ENCODE measurements around the gene PPIP5K1. TPM values are rescaled to one million over a fixed set of nuclear protein-coding genes. Genes with fewer than 3 reads are reported as not detected.

PPIP5K1 gene
- total and polyA plus RNA-seq, 8 donors, result 4.0 to 160 (median 49.2) TPM

DNA sequence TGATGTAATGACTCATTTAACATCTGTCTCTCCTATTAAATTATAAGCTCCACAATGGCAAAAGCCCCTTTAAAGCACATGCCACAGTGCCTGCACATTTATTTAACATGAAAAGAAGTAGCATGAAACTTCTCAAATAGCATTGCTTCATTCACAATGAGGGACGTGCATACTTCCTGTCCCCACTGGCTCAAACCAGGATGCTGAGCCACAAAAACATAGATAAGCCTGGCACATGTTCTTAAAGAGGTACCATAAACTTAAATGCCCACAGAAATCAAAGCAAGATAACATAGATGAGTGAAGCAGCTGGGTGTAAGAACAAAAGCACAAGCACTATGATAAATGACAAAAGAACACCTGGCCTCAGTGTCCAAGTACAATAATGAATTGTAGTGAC lies 100.8 kb downstream of the PPIP5K1 start:
- H3K27ac ChIP-seq, result no peak overlapping the region
- DNase-seq, result peak in 1 of 2 donors; percentile 57
- WGBS, 5 donors, result 0 to 12% (median 4%) methylated on average over 1 of the region's 1 CpG
- H3K9me3 ChIP-seq, result no peaks in the 10 kb centered on the region
- TF ChIP-seq POLR2A (IDR thresholded peaks at IDR 0.05), result no peak
- TF ChIP-seq EP300 (IDR thresholded peaks at IDR 0.05), result no peak
- no peak for TF ChIP-seq POLR2AphosphoS5 (IDR thresholded peaks at IDR 0.05)
- TF ChIP-seq, protein P1, sequence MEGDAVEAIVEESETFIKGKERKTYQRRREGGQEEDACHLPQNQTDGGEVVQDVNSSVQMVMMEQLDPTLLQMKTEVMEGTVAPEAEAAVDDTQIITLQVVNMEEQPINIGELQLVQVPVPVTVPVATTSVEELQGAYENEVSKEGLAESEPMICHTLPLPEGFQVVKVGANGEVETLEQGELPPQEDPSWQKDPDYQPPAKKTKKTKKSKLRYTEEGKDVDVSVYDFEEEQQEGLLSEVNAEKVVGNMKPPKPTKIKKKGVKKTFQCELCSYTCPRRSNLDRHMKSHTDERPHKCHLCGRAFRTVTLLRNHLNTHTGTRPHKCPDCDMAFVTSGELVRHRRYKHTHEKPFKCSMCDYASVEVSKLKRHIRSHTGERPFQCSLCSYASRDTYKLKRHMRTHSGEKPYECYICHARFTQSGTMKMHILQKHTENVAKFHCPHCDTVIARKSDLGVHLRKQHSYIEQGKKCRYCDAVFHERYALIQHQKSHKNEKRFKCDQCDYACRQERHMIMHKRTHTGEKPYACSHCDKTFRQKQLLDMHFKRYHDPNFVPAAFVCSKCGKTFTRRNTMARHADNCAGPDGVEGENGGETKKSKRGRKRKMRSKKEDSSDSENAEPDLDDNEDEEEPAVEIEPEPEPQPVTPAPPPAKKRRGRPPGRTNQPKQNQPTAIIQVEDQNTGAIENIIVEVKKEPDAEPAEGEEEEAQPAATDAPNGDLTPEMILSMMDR (IDR thresholded peaks at IDR 0.05), result no peak
- intact Hi-C loops (cut with DNase I; ENCODE audit: low total_unique reads), result no loop called here
- no peak overlapping the region for H3K4me3 ChIP-seq
- no peaks in the 10 kb centered on the region for H3K27me3 ChIP-seq
- H3K36me3 ChIP-seq, result peaks cover 9 to 56% (median 47%) of the 10 kb centered on the region in 4 donors
- peaks cover 5 to 45% (median 27%) of the 10 kb centered on the region in 4 donors for H3K4me1 ChIP-seq

DNA sequence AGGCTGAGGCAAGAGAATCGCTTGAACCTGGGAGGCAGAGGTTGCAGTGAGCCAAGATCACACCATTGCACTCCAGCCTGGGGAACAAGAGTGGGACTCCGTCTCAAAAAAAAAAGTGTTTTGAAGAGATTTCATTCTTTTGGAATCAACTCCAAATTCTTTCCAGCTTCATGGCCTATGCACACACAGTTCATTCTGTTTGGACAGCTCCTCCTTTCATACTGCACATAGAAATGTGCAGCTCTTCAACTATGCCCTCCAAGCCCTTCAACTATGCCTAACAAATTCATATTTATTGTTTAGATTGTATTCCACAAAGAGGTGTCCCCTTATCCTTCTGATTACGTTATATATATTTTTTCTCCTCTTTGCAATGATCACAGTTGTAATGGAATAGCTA lies 101.2 kb downstream of the PPIP5K1 start:
- no peak for DNase-seq
- no peak overlapping the region for H3K4me3 ChIP-seq

DNA sequence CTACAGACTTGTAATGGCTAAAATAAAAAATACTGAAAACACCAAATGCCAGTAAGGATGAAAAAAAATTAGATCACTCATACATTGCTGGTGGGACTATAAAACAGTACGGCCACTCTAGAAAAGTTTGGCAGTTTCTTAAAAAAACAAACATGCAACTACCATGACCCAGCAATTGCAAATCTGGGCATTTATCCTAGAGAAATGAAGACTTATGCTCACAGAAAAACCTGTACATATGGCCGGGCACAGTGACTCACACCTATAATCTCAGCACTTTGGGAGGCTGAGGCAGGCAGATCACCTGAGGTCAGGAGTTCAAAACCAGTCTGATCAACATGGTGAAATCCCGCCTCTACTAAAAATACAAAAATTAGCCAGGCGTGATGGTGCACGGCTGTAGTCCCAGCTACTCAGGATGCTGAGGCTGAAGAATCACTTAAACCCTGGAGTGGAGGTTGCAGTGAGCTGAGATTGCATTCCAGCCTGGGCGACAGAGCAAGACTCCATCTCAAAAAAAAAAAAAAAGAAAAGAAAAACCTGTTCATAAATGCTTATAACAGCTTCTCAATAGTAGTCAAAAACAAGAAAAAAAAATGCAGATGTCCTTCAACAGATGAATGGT lies 102.6 kb downstream of the PPIP5K1 start:
- Histone ChIP-seq H3K27me3 (no peaks in the 10 kb centered on the region), H3K4me3 (no peak overlapping the region), H3K36me3 (peaks cover 9 to 61% (median 52%) of the 10 kb centered on the region in 4 donors), H3K27ac (no peak overlapping the region), H3K9me3 (no peaks in the 10 kb centered on the region), H3K4me1 (peaks cover 4 to 43% (median 23%) of the 10 kb centered on the region in 4 donors)
- intact Hi-C loops (cut with DNase I; ENCODE audit: low total_unique reads), result no loop called here
- no peak for TF ChIP-seq POLR2A (IDR thresholded peaks at IDR 0.05)
- TF ChIP-seq EP300 (IDR thresholded peaks at IDR 0.05), result no peak
- TF ChIP-seq POLR2AphosphoS5 (IDR thresholded peaks at IDR 0.05), result no peak
- TF ChIP-seq, protein P1 (IDR thresholded peaks at IDR 0.05), result no peak
- DNase-seq, result no peak
- WGBS, 5 donors, result 86 to 93% (median 91%) methylated on average over 6 of the region's 6 CpGs

More for the DNA sequence above, 101.2 kb downstream of the PPIP5K1 start:
- H3K36me3 ChIP-seq, result peaks cover 9 to 56% (median 47%) of the 10 kb centered on the region in 4 donors
- no peaks in the 10 kb centered on the region for H3K9me3 ChIP-seq
- no peak overlapping the region for H3K27ac ChIP-seq
- 78 to 88% (median 82%) methylated on average over 3 of the region's 3 CpGs for WGBS, 5 donors
- intact Hi-C loops (cut with DNase I; ENCODE audit: low total_unique reads), result no loop called here
- no peaks in the 10 kb centered on the region for H3K27me3 ChIP-seq
- no peak for TF ChIP-seq EP300 (IDR thresholded peaks at IDR 0.05)
- TF ChIP-seq, protein P1 (IDR thresholded peaks at IDR 0.05), result no peak
- TF ChIP-seq POLR2AphosphoS5 (IDR thresholded peaks at IDR 0.05), result no peak
- no peak for TF ChIP-seq POLR2A (IDR thresholded peaks at IDR 0.05)
- H3K4me1 ChIP-seq, result peaks cover 5 to 46% (median 26%) of the 10 kb centered on the region in 4 donors

DNA sequence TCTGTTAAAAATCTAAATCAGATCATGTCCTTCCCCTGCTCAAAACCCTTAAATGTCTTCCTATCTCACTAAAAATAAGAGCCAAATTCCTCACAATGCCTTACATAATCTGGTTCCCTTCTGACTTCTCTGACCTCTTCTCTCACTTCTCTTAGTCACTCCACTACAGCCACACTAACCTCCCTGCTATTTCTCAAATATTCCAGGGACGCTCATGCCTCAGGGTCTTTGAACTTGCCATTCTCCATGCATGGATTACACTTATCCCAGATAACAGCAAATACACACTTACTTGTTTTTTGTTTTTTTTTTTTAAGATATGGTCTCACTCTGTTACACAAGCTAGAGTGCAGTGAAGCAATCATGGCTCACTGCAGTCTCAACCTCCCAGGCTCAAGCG lies 105.6 kb downstream of the PPIP5K1 start:
- no peak overlapping the region for H3K4me3 ChIP-seq
- H3K4me1 ChIP-seq, result peaks cover 0 to 20% (median 7%) of the 10 kb centered on the region in 4 donors
- TF ChIP-seq EP300 (IDR thresholded peaks at IDR 0.05) (no peak), POLR2A (IDR thresholded peaks at IDR 0.05) (no peak), POLR2AphosphoS5 (IDR thresholded peaks at IDR 0.05) (no peak)
- TF ChIP-seq, protein P1 (IDR thresholded peaks at IDR 0.05), result no peak
- peaks cover 14 to 73% (median 63%) of the 10 kb centered on the region in 4 donors for H3K36me3 ChIP-seq
- no peak overlapping the region for H3K27ac ChIP-seq
- DNase-seq, result no peak
- 91 to 98% (median 97%) methylated on average over 2 of the region's 2 CpGs for WGBS, 5 donors
- H3K9me3 ChIP-seq, result no peaks in the 10 kb centered on the region
- intact Hi-C loops (cut with DNase I; ENCODE audit: low total_unique reads), result no loop called here
- no peaks in the 10 kb centered on the region for H3K27me3 ChIP-seq

Small RNA genes lying within 50 kb of the gene (small RNA-seq; reads per million reads assigned to genes)
- gene RNU6-554P (0 reads per million in 4 donors), gene RNU6-610P (0 reads per million in 4 donors)

Other genes starting within 250 kb of the PPIP5K1 start
- gene ZSCAN29, start 219.2 kb downstream of the PPIP5K1 start, total RNA-seq, result 10 to 100 TPM in 4 of 5 donors, 1 to 10 TPM in 1; 8.5 to 45.5 (median 36.7) TPM
- gene ZSCAN29, start 219.2 kb downstream of the PPIP5K1 start, polyA plus RNA-seq, result 1 to 10 TPM; 4.5 to 7.8 (median 6.1) TPM
- gene TUBGCP4, start 219.1 kb downstream of the PPIP5K1 start, total RNA-seq, result 10 to 100 TPM in 4 of 5 donors, 1 to 10 TPM in 1; 4.1 to 50.4 (median 19.5) TPM
- 1 to 10 TPM; 2.6 to 4.9 (median 4.0) TPM for gene TUBGCP4, start 219.1 kb downstream of the PPIP5K1 start, polyA plus RNA-seq
- gene TP53BP1, start 97.1 kb downstream of the PPIP5K1 start, total RNA-seq, result 10 to 100 TPM; 11.1 to 85.7 (median 26.7) TPM
- 1 to 10 TPM; 3.3 to 9.0 (median 3.8) TPM for gene TP53BP1, start 97.1 kb downstream of the PPIP5K1 start, polyA plus RNA-seq
- gene MAP1A, start 72.6 kb downstream of the PPIP5K1 start, total RNA-seq, result 10 to 100 TPM in 1 of 5 donors, 1 to 10 TPM in 4; 4.8 to 10.1 (median 5.9) TPM
- gene MAP1A, start 72.6 kb downstream of the PPIP5K1 start, polyA plus RNA-seq, result 1 to 10 TPM in 2 of 3 donors, under 1 TPM in 1; 0.61 to 2.2 (median 1.4) TPM
- gene CKMT1B, start 3.8 kb upstream of the PPIP5K1 start, total RNA-seq, result 100 to 1,000 TPM in 1 of 5 donors, 10 to 100 TPM in 4; 14.0 to 118 (median 54.8) TPM
- gene CKMT1B, start 3.8 kb upstream of the PPIP5K1 start, polyA plus RNA-seq, result 10 to 100 TPM; 17.2 to 41.1 (median 27.2) TPM
- 1 to 10 TPM in 3 of 5 donors, under 1 TPM in 1, not detected in 1; 0.58 to 5.8 (median 3.1) TPM for gene STRC, start 28.6 kb upstream of the PPIP5K1 start, total RNA-seq
- under 1 TPM; 0.25 to 0.78 (median 0.31) TPM for gene STRC, start 28.6 kb upstream of the PPIP5K1 start, polyA plus RNA-seq
- gene CATSPER2, start 58.6 kb upstream of the PPIP5K1 start, total RNA-seq, result 1 to 10 TPM in 4 of 5 donors, under 1 TPM in 1; 0.45 to 7.8 (median 3.5) TPM
- 1 to 10 TPM; 1.1 to 4.5 (median 2.5) TPM for gene CATSPER2, start 58.6 kb upstream of the PPIP5K1 start, polyA plus RNA-seq
- 100 to 1,000 TPM in 2 of 5 donors, 10 to 100 TPM in 1, 1 to 10 TPM in 1, under 1 TPM in 1; 0.89 to 142 (median 50.6) TPM for gene CKMT1A, start 103.7 kb upstream of the PPIP5K1 start, total RNA-seq
- 10 to 100 TPM; 18.7 to 32.5 (median 25.7) TPM for gene CKMT1A, start 103.7 kb upstream of the PPIP5K1 start, polyA plus RNA-seq
- 100 to 1,000 TPM in 2 of 5 donors, 10 to 100 TPM in 3; 16.3 to 227 (median 66.6) TPM for gene PDIA3, start 156.2 kb upstream of the PPIP5K1 start, total RNA-seq
- 100 to 1,000 TPM in 2 of 3 donors, 10 to 100 TPM in 1; 34.7 to 168 (median 112) TPM for gene PDIA3, start 156.2 kb upstream of the PPIP5K1 start, polyA plus RNA-seq
- 100 to 1,000 TPM in 1 of 5 donors, 10 to 100 TPM in 3, 1 to 10 TPM in 1; 8.1 to 131 (median 45.4) TPM for gene ELL3, start 186.8 kb upstream of the PPIP5K1 start, total RNA-seq
- 10 to 100 TPM in 1 of 3 donors, 1 to 10 TPM in 2; 4.0 to 14.2 (median 5.6) TPM for gene ELL3, start 186.8 kb upstream of the PPIP5K1 start, polyA plus RNA-seq
- gene SERF2, start 202.1 kb upstream of the PPIP5K1 start, total RNA-seq, result 1,000 to 10,000 TPM in 1 of 5 donors, 100 to 1,000 TPM in 4; 276 to 1,195 (median 526) TPM
- gene SERF2, start 202.1 kb upstream of the PPIP5K1 start, polyA plus RNA-seq, result 1,000 to 10,000 TPM; 2,001 to 3,403 (median 2,340) TPM
- not detected for gene SERINC4, start 210.0 kb upstream of the PPIP5K1 start, total RNA-seq
- gene SERINC4, start 210.0 kb upstream of the PPIP5K1 start, polyA plus RNA-seq, result under 1 TPM in 2 of 3 donors, not detected in 1; 0.37 to 0.55 TPM
- gene HYPK, start 210.4 kb upstream of the PPIP5K1 start, total RNA-seq, result 10 to 100 TPM in 4 of 5 donors, 1 to 10 TPM in 1; 1.8 to 61.6 (median 24.1) TPM
- 10 to 100 TPM in 2 of 3 donors, 1 to 10 TPM in 1; 5.3 to 56.4 (median 12.9) TPM for gene HYPK, start 210.4 kb upstream of the PPIP5K1 start, polyA plus RNA-seq
- gene MFAP1, start 234.5 kb upstream of the PPIP5K1 start, total RNA-seq, result 10 to 100 TPM in 2 of 5 donors, 1 to 10 TPM in 3; 1.2 to 20.3 (median 4.6) TPM
- 10 to 100 TPM in 2 of 3 donors, 1 to 10 TPM in 1; 9.7 to 17.7 (median 16.6) TPM for gene MFAP1, start 234.5 kb upstream of the PPIP5K1 start, polyA plus RNA-seq
- gene WDR76, start 236.8 kb upstream of the PPIP5K1 start, total RNA-seq, result 10 to 100 TPM in 1 of 5 donors, 1 to 10 TPM in 4; 1.2 to 14.5 (median 4.0) TPM
- 1 to 10 TPM; 3.2 to 4.0 (median 3.6) TPM for gene WDR76, start 236.8 kb upstream of the PPIP5K1 start, polyA plus RNA-seq